T-cell (primary cell): Measurements from ENCODE around the gene ADCYAP1. TPM values are rescaled to one million over a fixed set of nuclear protein-coding genes. Genes with fewer than 3 reads are reported as not detected.

Source experiments
- total RNA-seq, 35 experiments: library from RNA in 6 of 35; stranded (reverse) in 6 of 35; fragments of 120-200 nt in 1 of 35; gene quantifications; one replicate each; pipeline versions ENCODE4 v1.2.1 to v1.2.4 and lab custom pipeline; 2013 to 2026

The ADCYAP1 gene
- total RNA-seq, 5 donors from 2014 or later (not counting 1 experiment from before 2014, with no cell fraction given) = not detected

Other genes starting within 250 kb of the ADCYAP1 start
- 1 to 10 TPM; 1.8 to 9.7 (median 3.3) TPM for gene TYMS, start 247.2 kb upstream of the ADCYAP1 start, total RNA-seq
- gene ENOSF1, start 192.2 kb upstream of the ADCYAP1 start, total RNA-seq = 10 to 100 TPM; 70.8 to 97.6 (median 75.8) TPM
- gene YES1, start 92.6 kb upstream of the ADCYAP1 start, total RNA-seq = 10 to 100 TPM in 2 of 5 donors, 1 to 10 TPM in 3; 7.4 to 16.3 (median 8.2) TPM